Measurements from ENCODE around the gene LRRC43. TPM values are rescaled to one million over a fixed set of nuclear protein-coding genes. Genes with fewer than 3 reads are reported as not detected.
A peak's percentile ranks its signal among the peaks of the same experiment; 100 is the strongest.

The LRRC43 gene
- total RNA-seq, 1 donor from 2014 or later: not detected

DNA sequence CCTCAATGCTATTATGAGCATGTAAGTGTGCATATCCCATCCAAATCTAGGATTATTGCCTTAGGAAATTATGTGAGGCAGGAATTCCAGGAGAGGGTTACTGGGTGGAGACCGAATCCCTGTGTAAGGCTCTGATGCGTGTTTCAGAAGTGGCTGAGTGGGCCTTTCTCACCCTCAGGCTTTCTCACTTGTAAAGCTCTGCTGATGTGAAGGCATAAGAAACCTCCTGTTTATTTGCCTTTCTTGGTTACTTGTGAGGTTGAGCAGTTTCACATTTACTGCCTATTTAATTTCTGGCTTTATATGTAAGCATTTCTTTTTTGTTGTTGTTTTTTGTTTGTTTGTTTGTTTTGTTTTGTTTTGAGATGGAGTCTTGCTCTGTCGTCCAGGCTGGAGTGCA is 19.9 kb upstream of the LRRC43 start:
- Mint-ChIP-seq H3K36me3 (ENCODE audit: low read depth) (no peaks in the 10 kb centered on the region), H3K27ac (no peak overlapping the region)
- intact Hi-C loops (cut with micrococcal nuclease): no loop called here

DNA sequence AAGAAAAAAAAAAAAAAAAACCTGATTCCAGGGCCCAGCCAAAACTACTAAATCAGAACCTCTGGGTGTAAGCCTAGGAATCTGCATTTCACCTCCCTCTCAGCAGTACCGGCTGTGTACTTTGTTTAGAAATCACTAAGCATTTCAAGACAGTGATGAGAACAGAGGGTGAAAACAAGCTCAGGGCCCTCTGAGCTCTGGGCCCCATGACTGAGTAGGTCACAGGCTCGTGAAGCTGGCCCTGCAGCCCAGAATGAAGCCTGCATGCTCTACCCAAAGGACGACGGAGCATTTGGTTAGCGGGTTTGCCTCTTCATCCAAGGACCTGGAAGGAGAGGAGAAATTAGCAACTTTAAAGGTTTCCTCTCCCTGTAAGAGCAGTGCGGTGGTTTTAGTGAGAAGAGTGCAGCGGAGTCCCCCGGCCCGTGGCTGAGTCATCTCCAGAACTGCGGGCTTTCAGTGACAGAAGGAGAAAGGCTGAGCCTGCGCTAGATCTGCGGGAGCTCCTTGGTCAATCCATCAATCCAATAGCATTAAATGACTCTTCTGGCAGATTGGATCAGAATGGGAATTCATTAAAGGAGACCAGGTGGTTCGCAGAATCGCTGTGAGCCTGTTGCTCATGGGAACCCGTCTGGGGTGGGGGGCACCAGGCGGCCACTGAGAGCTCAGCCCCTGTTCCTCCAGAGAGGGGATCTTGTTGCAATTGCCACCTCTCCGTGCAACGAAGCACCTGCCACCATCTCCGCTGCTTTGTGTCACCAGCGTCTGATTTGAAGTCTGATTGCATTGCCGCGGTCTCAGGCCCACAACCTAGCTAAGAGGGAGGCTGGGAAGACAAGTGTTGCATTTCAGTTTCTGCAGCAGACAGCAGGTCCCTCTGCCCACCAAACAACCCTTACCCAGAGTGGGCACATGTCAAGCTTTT is 16.2 kb upstream of the LRRC43 start:
- no peaks in the 10 kb centered on the region for H3K9me3 Mint-ChIP-seq
- TF ChIP-seq, protein P1, sequence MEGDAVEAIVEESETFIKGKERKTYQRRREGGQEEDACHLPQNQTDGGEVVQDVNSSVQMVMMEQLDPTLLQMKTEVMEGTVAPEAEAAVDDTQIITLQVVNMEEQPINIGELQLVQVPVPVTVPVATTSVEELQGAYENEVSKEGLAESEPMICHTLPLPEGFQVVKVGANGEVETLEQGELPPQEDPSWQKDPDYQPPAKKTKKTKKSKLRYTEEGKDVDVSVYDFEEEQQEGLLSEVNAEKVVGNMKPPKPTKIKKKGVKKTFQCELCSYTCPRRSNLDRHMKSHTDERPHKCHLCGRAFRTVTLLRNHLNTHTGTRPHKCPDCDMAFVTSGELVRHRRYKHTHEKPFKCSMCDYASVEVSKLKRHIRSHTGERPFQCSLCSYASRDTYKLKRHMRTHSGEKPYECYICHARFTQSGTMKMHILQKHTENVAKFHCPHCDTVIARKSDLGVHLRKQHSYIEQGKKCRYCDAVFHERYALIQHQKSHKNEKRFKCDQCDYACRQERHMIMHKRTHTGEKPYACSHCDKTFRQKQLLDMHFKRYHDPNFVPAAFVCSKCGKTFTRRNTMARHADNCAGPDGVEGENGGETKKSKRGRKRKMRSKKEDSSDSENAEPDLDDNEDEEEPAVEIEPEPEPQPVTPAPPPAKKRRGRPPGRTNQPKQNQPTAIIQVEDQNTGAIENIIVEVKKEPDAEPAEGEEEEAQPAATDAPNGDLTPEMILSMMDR (IDR thresholded peaks at IDR 0.05): no peak
- intact Hi-C loops (cut with micrococcal nuclease): no loop called here
- H3K27me3 Mint-ChIP-seq: peaks cover 14% of the 10 kb centered on the region
- DNase-seq (no peak), ATAC-seq (ENCODE audit: low read depth) (peak; percentile 14)
- ChIA-PET POLR2A (no interaction called here), CTCF (no interaction called here)
- no peak overlapping the region for H3K4me3 Mint-ChIP-seq
- no peaks in the 10 kb centered on the region for H3K4me1 Mint-ChIP-seq
- no peaks in the 10 kb centered on the region for H3K36me3 Mint-ChIP-seq (ENCODE audit: low read depth)
- no peak overlapping the region for H3K27ac Mint-ChIP-seq

More for the DNA sequence above, 19.9 kb upstream of the LRRC43 start:
- no peaks in the 10 kb centered on the region for H3K9me3 Mint-ChIP-seq
- ATAC-seq (ENCODE audit: low read depth) (no peak), DNase-seq (no peak)
- TF ChIP-seq, protein P1 (IDR thresholded peaks at IDR 0.05): no peak
- no peaks in the 10 kb centered on the region for H3K4me1 Mint-ChIP-seq
- ChIA-PET POLR2A (no interaction called here), CTCF (no interaction called here)
- no peak overlapping the region for H3K4me3 Mint-ChIP-seq
- peaks cover 12% of the 10 kb centered on the region for H3K27me3 Mint-ChIP-seq

DNA sequence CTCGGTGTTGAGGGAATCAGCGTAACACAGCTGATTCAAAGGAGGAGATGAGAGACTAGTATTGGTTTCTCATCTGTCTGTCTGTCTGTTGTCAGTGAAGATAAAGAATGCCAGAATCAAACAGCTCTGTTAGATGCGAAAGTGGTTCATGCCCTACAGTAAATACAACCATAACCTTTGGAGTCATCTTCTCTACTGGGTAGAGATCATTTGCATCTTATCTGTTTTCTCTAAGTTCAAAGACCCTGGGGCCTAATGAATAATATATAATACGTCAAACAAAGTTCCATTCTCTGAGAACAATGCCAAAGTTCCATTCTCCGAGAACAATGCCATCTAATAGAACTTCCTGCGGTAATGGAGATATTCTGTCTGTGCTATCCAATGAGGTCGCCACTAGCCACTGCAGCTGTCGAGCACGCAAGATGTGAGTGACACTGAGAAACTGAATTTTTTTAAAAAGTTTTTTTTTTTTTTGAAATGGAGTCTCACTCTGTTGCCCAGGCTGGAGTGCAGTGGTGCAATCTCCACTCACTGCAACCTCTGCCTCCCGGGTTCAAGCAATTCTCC is 15.5 kb upstream of the LRRC43 start:
- H3K9me3 Mint-ChIP-seq: no peaks in the 10 kb centered on the region
- DNase-seq (no peak), ATAC-seq (ENCODE audit: low read depth) (no peak)
- H3K27ac Mint-ChIP-seq: no peak overlapping the region
- ChIA-PET POLR2A (no interaction called here), CTCF (no interaction called here)
- peaks cover 14% of the 10 kb centered on the region for H3K27me3 Mint-ChIP-seq
- H3K4me3 Mint-ChIP-seq: no peak overlapping the region
- intact Hi-C loops (cut with micrococcal nuclease): no loop called here
- TF ChIP-seq, protein P1 (IDR thresholded peaks at IDR 0.05): no peak
- no peaks in the 10 kb centered on the region for H3K36me3 Mint-ChIP-seq (ENCODE audit: low read depth)
- no peaks in the 10 kb centered on the region for H3K4me1 Mint-ChIP-seq

DNA sequence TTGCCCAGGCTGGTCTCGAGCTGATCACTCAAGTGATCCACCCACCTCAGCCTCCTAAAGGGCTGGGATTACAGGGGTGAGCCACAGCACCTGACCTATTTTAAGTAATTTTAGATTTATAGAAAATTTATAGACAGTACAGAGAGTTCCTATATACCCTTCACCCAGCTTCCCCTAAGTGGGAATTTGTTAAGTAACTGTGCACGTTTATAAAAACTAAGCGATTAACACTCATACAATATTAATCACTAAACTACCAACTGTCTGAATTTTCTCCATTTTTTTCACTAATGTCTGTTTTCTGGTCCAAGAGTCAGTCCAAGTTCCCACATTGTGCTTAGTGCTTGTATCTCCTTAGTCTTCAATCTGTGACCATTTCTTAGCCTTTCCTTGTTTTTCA is 14.4 kb upstream of the LRRC43 start:
- Mint-ChIP-seq H3K27ac (no peak overlapping the region), H3K36me3 (ENCODE audit: low read depth) (no peaks in the 10 kb centered on the region), H3K27me3 (peaks cover 17% of the 10 kb centered on the region), H3K4me1 (no peaks in the 10 kb centered on the region), H3K4me3 (no peak overlapping the region), H3K9me3 (no peaks in the 10 kb centered on the region)
- POLR2A ChIA-PET: no interaction called here
- ATAC-seq (ENCODE audit: low read depth): no peak
- TF ChIP-seq, protein P1 (IDR thresholded peaks at IDR 0.05): no peak
- CTCF ChIA-PET: no interaction called here
- intact Hi-C loops (cut with micrococcal nuclease): no loop called here
- DNase-seq: no peak

DNA sequence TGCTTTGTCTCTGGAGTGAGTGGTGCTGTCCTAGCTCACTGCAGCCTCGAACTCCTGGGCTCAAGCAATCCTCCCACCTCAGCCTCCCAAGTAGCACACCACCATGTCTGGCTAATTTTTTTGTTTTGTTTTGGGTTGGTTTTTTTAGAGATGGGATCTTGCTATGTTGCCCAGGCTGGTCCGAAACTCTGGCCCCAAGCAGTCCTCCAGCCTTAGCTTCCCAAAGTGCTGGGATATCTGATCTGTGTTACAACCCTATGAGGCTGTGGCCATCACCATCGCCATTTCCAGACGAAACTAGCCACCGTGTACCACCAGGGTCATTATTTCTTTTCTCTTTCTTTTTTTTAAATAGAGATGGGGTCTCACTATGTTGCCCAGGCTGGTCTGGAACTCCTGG is 11.5 kb upstream of the LRRC43 start:
- no peak for ATAC-seq (ENCODE audit: low read depth)
- TF ChIP-seq, protein P1 (IDR thresholded peaks at IDR 0.05): no peak
- Mint-ChIP-seq H3K9me3 (no peaks in the 10 kb centered on the region), H3K4me3 (no peak overlapping the region), H3K36me3 (ENCODE audit: low read depth) (no peaks in the 10 kb centered on the region), H3K27ac (no peak overlapping the region), H3K27me3 (peaks cover 12% of the 10 kb centered on the region), H3K4me1 (no peaks in the 10 kb centered on the region)
- intact Hi-C loops (cut with micrococcal nuclease): no loop called here
- no peak for DNase-seq
- CTCF ChIA-PET: no interaction called here
- POLR2A ChIA-PET: no interaction called here
